SK-N-SH (cell line): ENCODE data around the gene HAGHL. TPM values are rescaled to one million over a fixed set of nuclear protein-coding genes. Genes with fewer than 3 reads are reported as not detected.

Source experiments
- CTCF ChIA-PET: fragments of 300-600, 350-600 bp; formaldehyde crosslinking; extraction: SDS; loops from one replicate; lab custom pipeline; 2021; lab: Yijun Ruan, JAX
- POLR2A ChIA-PET: fragments of 350-600 bp; sonication (Branson Sonifier 250); formaldehyde crosslinking; extraction: SDS; loops from one replicate; lab custom pipeline; 2020; ENCODE audit warnings: antibody characterized with exemption, inconsistent platforms; lab: Yijun Ruan, JAX
- DNase-seq: peaks from one replicate; pipeline ENCODE4 v3.0.0; 2012
- H2AFZ ChIP-seq: fragments of 200-600 bp; sonication (generic); 2 replicates; pipeline ENCODE4 v1.8.1; 2016; ENCODE audit warnings: antibody characterized with exemption, mild to moderate bottlenecking, low read depth
- H3F3A ChIP-seq: fragments of 200-600 bp; sonication (generic); replicated peaks from 2 replicates; pipeline ENCODE3; 2016; ENCODE audit warnings: antibody characterized with exemption, mild to moderate bottlenecking; ENCODE audit not compliant: insufficient read depth
- H3K27ac ChIP-seq, 2 experiments: fragments of 200-500 bp in 1 of 2; fragments of 200-600 bp in 1 of 2; sonication (Bioruptor generic) in 1 of 2; sonication (generic), shearing (Covaris generic) in 1 of 2; 2 replicates each; pipeline versions ENCODE4 v1.5.1 to v1.6.1; 2014 to 2016; ENCODE audit warnings: low read depth in 2 of 2, inconsistent platforms in 1 of 2, low read length in 1 of 2, mild to moderate bottlenecking in 1 of 2, mixed read lengths in 1 of 2
- H3K27me3 ChIP-seq: fragments of 200-600 bp; sonication (generic), shearing (Covaris generic); 2 replicates; pipeline ENCODE4 v1.6.1; 2016; ENCODE audit warnings: mixed run types; ENCODE audit not compliant: insufficient read depth
- H3K36me3 ChIP-seq, 2 experiments: fragments of 200-500 bp in 1 of 2; fragments of 200-600 bp in 1 of 2; sonication (Bioruptor generic) in 1 of 2; sonication (generic) in 1 of 2; replicated peaks in 1 of 2; 2 replicates each; pipeline versions ENCODE3 to v1.5.1; 2014 to 2016; ENCODE audit warnings: low read length in 1 of 2, mild to moderate bottlenecking in 1 of 2; ENCODE audit not compliant: insufficient read depth in 2 of 2, control insufficient read depth in 1 of 2
- H3K4me1 ChIP-seq, 2 experiments: fragments of 200-500 bp in 1 of 2; fragments of 200-600 bp in 1 of 2; sonication (Bioruptor generic) in 1 of 2; sonication (generic), shearing (Covaris generic) in 1 of 2; 2 replicates each; pipeline versions ENCODE4 v1.5.1 to v1.6.1; 2014 to 2016; ENCODE audit warnings: low read depth in 1 of 2, low read length in 1 of 2, mixed run types in 1 of 2; ENCODE audit not compliant: insufficient read depth in 2 of 2, control insufficient read depth in 1 of 2
- H3K4me2 ChIP-seq: fragments of 200-600 bp; sonication (generic), shearing (Covaris generic); 2 replicates; pipeline ENCODE4 v1.6.1; 2017; ENCODE audit warnings: mixed run types
- H3K4me3 ChIP-seq, 2 experiments: fragments of 200-500 bp in 1 of 2; fragments of 200-600 bp in 1 of 2; sonication (Bioruptor generic) in 1 of 2; sonication (generic), shearing (Covaris generic) in 1 of 2; 2 replicates each; pipeline versions ENCODE4 v1.5.1 to v1.8.1; 2014 to 2016; ENCODE audit warnings: low read depth in 2 of 2, inconsistent platforms in 1 of 2, low read length in 1 of 2, mild to moderate bottlenecking in 1 of 2, mixed read lengths in 1 of 2, moderate library complexity in 1 of 2
- H3K79me2 ChIP-seq: fragments of 200-600 bp; sonication (generic); 2 replicates; pipeline ENCODE4 v1.8.1; 2017; ENCODE audit warnings: mild to moderate bottlenecking; ENCODE audit not compliant: insufficient read depth
- H3K9ac ChIP-seq: fragments of 200-600 bp; sonication (generic); 2 replicates; pipeline ENCODE4 v1.6.1; 2017; ENCODE audit warnings: mixed run types
- H3K9me2 ChIP-seq: fragments of 200-600 bp; sonication (generic); 2 replicates; pipeline ENCODE4 v1.6.1; 2017; ENCODE audit warnings: mixed run types
- H3K9me3 ChIP-seq: fragments of 200-600 bp; sonication (generic); 2 replicates; pipeline ENCODE4 v1.6.1; 2017; ENCODE audit warnings: mixed run types, mild to moderate bottlenecking, moderate library complexity
- H4K20me1 ChIP-seq: fragments of 200-600 bp; sonication (generic); 2 replicates; pipeline ENCODE4 v1.6.1; 2017; ENCODE audit warnings: mild to moderate bottlenecking, mixed run types; ENCODE audit not compliant: insufficient read depth
- ELF1 ChIP-seq: IDR thresholded peaks from 2 replicates; pipeline ENCODE4 v1.4.0; 2012
- EP300 ChIP-seq, 2 experiments: IDR thresholded peaks; 2 replicates each; pipeline versions ENCODE4 v1.4.0 to v1.6.1; 2012; ENCODE audit warnings: borderline replicate concordance in 1 of 2, low read depth in 1 of 2, low read length in 1 of 2
- EZH2phosphoT487 ChIP-seq: fragments of 200-600 bp; sonication (generic); IDR thresholded peaks from 2 replicates; pipeline ENCODE4 v1.6.1; 2017; ENCODE audit warnings: low read depth, mixed run types, mild to moderate bottlenecking, antibody characterized with exemption, moderate library complexity, borderline replicate concordance
- FOXJ3 ChIP-seq: sonication (generic); formaldehyde crosslinking; IDR thresholded peaks from 2 replicates; pipeline ENCODE4 v1.5.1; 2020; ENCODE audit warnings: mild to moderate bottlenecking, missing genetic modification reagents
- FOXM1 ChIP-seq: IDR thresholded peaks from 2 replicates; pipeline ENCODE4 v1.4.0; 2012; ENCODE audit warnings: low read depth, mild to moderate bottlenecking
- GATA2 ChIP-seq: sonication (generic); formaldehyde crosslinking; IDR thresholded peaks from 2 replicates; pipeline ENCODE4 v1.5.0; 2020; ENCODE audit warnings: mild to moderate bottlenecking, missing genetic modification reagents
- JUND ChIP-seq: IDR thresholded peaks from 2 replicates; pipeline ENCODE4 v1.4.0; 2012
- MAX ChIP-seq: IDR thresholded peaks from 2 replicates; pipeline ENCODE4 v1.4.0; 2012; ENCODE audit warnings: low read depth
- NFIC ChIP-seq: IDR thresholded peaks from 2 replicates; pipeline ENCODE4 v1.4.0; 2012; ENCODE audit warnings: borderline replicate concordance
- PBX3 ChIP-seq: IDR thresholded peaks from 2 replicates; pipeline ENCODE4; 2012
- RCOR1 ChIP-seq: fragments of 150-350 bp; IDR thresholded peaks from 2 replicates; pipeline ENCODE4 v1.6.1; 2017; ENCODE audit warnings: antibody characterized with exemption, low read length
- RFX5 ChIP-seq: IDR thresholded peaks from 2 replicates; pipeline ENCODE4 v1.6.1; 2012; ENCODE audit warnings: mild to moderate bottlenecking, improper control_type of control experiment, low read length
- RXRA ChIP-seq: IDR thresholded peaks from 2 replicates; pipeline ENCODE4 v1.4.0; 2012; ENCODE audit warnings: low read depth, mild to moderate bottlenecking, borderline replicate concordance
- TAF1 ChIP-seq: IDR thresholded peaks from 2 replicates; pipeline ENCODE4 v1.6.1; 2012; ENCODE audit warnings: low read depth, mild to moderate bottlenecking, low read length, moderate library complexity, borderline replicate concordance
- TCF12 ChIP-seq: IDR thresholded peaks from 2 replicates; pipeline ENCODE4 v1.4.0; 2012
- TEAD4 ChIP-seq: IDR thresholded peaks from 2 replicates; pipeline ENCODE4 v1.4.0; 2012; ENCODE audit warnings: mild to moderate bottlenecking, borderline replicate concordance; ENCODE audit not compliant: insufficient read depth
- USF1 ChIP-seq: IDR thresholded peaks from 2 replicates; pipeline ENCODE4 v1.4.0; 2012; ENCODE audit warnings: low read depth, borderline replicate concordance
- YY1 ChIP-seq: IDR thresholded peaks from 2 replicates; pipeline ENCODE4 v1.4.0; 2012; ENCODE audit warnings: low read depth, mild to moderate bottlenecking
- WGBS: methylation state at CpG from one replicate; pipeline ENCODE4 v1.1.6; 2017; ENCODE audit warnings: low lambda C conversion rate; 5-methylcytosine and 5-hydroxymethylcytosine counted together
- polyA plus RNA-seq, 3 experiments: library from polyadenylated mRNA; depleted of rRNA; stranded (reverse); fragments of >200 nt; gene quantifications; 2 replicates each; pipeline ENCODE4 v1.2.3, GENCODE V29; 2012
- TF ChIP-seq, protein P1 (sequence below): fragments of 200-600 bp; sonication (generic); IDR thresholded peaks from 2 replicates; pipeline ENCODE4 v1.6.1; 2017; ENCODE audit warnings: antibody characterized with exemption, mild to moderate bottlenecking, moderate library complexity

Gene HAGHL
- polyA plus RNA-seq, 1 of the 3 experiments (the other 2 are of a cell fraction): 65.5 TPM

GRCh38 chr16:760545-761343, 33.8 kb downstream of the HAGHL start, which contains the start of gene MSLN:
Gene MSLN (plus strand): TSS chr16:760734. CDS start chr16:762681, 1,947 bp downstream.
- Histone ChIP-seq H3K4me1 (no peaks in the 10 kb centered on the region), H3K27me3 (no peaks in the 10 kb centered on the region), H3F3A (no peaks in the 10 kb centered on the region), H4K20me1 (no peaks in the 10 kb centered on the region), H3K9me2 (no peaks in the 10 kb centered on the region), H3K79me2 (no peaks in the 10 kb centered on the region), H3K27ac (no peak within 1 kb of the TSS), H3K4me2 (no peak within 1 kb of the TSS), H2AFZ (no peak within 1 kb of the TSS), H3K9ac (no peak within 1 kb of the TSS), H3K9me3 (peaks cover 3% of the 10 kb centered on the region; the same call in 1 of the 2 replicates), H3K36me3 (no peaks in the 10 kb centered on the region), H3K4me3 (no peak within 1 kb of the TSS)
- ChIA-PET POLR2A (no interaction called here), CTCF (interaction anchor here (0.9 to 1.7 kb wide), 6 partner anchors 11 to 295 kb away, joined by 3 to 5 read pairs (median 3); no protein-coding TSS in a partner anchor)
- TF ChIP-seq NFIC (no peak), EZH2phosphoT487 (no peak), MAX (no peak), YY1 (no peak), FOXJ3 (CRISPR knock-in tag) (no peak), ELF1 (no peak)
- 75% methylated on average over 25 of the region's 37 CpGs for WGBS
- no peak for DNase-seq

DNA sequence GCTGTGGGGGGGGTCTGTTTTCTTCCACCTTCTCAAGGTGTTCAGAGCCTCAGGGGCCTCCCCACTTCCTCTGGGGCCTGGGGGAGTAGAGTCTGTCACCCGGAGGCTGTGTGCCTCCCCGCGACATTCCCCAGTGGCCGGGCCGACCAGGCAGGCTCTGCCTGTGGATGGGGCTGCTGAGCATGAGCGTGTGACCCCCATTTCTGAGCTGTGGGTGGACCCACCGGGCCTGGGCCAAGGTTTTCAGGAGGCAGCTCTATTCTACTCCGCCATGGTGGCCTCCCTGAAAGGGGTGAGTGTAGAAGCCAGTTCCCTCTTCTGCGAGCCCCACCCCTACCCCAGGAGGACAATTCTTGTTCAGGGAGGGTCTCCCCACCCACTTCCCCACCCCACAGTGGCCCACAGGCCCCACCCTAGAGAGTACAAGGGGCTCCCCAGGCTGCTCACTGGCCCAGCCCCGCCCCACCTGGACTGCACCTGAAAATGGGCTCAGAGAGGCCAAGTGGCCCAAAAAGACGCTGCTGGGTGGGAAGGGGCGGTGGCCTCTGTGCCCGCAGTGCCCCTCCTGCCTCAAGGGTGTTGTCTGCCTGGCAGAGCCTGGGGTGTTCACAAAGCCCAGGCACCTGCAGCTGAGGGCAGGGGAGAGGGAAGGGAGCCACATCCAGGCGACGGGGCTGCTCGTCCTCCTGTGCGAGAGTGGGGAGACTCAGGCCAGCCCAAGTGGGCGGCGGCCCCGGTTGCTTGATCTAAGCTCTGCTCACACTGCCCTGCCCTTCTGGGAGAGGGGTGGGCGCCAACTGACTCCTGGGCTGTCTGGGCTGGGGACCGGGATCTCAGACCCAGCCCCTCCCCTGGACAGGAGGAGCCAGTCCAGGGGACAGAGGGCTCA, 35.0 kb downstream of the HAGHL start:
- no peak overlapping the region for H3K27ac ChIP-seq
- no peak overlapping the region for H3K9ac ChIP-seq
- H3K79me2 ChIP-seq: no peaks in the 10 kb centered on the region
- ChIA-PET POLR2A (no interaction called here), CTCF (interaction anchor here (1.3 kb wide), 1 partner anchor 15 kb away, joined by 3 read pairs; no protein-coding TSS in a partner anchor)
- no peak for DNase-seq
- H3K36me3 ChIP-seq: no peaks in the 10 kb centered on the region
- H3K9me3 ChIP-seq: no peaks in the 10 kb centered on the region
- H3K4me3 ChIP-seq: no peak overlapping the region
- no peak for TF ChIP-seq USF1
- no peak for TF ChIP-seq RCOR1
- no peak for TF ChIP-seq PBX3
- TF ChIP-seq JUND: no peak
- no peak for TF ChIP-seq GATA2 (CRISPR knock-in tag)
- TF ChIP-seq EP300 (IDR thresholded peaks at IDR 0.05; ENCODE audit: borderline replicate concordance in 1 of 2, low read depth in 1 of 2, low read length in 1 of 2): no peak
- TF ChIP-seq TAF1: no peak
- TF ChIP-seq, protein P1, sequence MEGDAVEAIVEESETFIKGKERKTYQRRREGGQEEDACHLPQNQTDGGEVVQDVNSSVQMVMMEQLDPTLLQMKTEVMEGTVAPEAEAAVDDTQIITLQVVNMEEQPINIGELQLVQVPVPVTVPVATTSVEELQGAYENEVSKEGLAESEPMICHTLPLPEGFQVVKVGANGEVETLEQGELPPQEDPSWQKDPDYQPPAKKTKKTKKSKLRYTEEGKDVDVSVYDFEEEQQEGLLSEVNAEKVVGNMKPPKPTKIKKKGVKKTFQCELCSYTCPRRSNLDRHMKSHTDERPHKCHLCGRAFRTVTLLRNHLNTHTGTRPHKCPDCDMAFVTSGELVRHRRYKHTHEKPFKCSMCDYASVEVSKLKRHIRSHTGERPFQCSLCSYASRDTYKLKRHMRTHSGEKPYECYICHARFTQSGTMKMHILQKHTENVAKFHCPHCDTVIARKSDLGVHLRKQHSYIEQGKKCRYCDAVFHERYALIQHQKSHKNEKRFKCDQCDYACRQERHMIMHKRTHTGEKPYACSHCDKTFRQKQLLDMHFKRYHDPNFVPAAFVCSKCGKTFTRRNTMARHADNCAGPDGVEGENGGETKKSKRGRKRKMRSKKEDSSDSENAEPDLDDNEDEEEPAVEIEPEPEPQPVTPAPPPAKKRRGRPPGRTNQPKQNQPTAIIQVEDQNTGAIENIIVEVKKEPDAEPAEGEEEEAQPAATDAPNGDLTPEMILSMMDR: no peak
- TF ChIP-seq FOXM1: no peak
- TF ChIP-seq RXRA: no peak
- TF ChIP-seq EZH2phosphoT487: no peak
- TF ChIP-seq TCF12: no peak
- no peak for TF ChIP-seq RFX5
- TF ChIP-seq YY1: no peak
- no peak for TF ChIP-seq TEAD4
- no peak for TF ChIP-seq NFIC
- no peaks in the 10 kb centered on the region for H3K9me2 ChIP-seq
- H3K4me2 ChIP-seq: no peak overlapping the region
- H3K4me1 ChIP-seq: no peaks in the 10 kb centered on the region
- no peaks in the 10 kb centered on the region for H4K20me1 ChIP-seq
- H2AFZ ChIP-seq: no peak overlapping the region
- H3K27me3 ChIP-seq: no peaks in the 10 kb centered on the region
- WGBS: 90% methylated on average over 3 of the region's 22 CpGs
- no peaks in the 10 kb centered on the region for H3F3A ChIP-seq
